GM18951 (cell line): ENCODE data around the gene VDAC1.

Experiments used
- POLR2A ChIP-seq: IDR thresholded peaks from 4 replicates; pipeline ENCODE4 v1.6.1; 2011; ENCODE audit warnings: mild to moderate bottlenecking; ENCODE audit not compliant: insufficient read length, insufficient read depth; ENCODE audit errors: extremely low read depth
- in situ Hi-C: fragments of 300-500 bp; cut with MboI; formaldehyde crosslinking; loops from one replicate; pipeline ENCODE4 v1.12.0; 2022; ENCODE audit warnings: low sequenced_read_pairs, mixed read lengths, inconsistent platforms; ENCODE audit not compliant: unreplicated experiment

Gene VDAC1

GRCh38 chr5:133944263-133945185 is 60.3 kb downstream of the VDAC1 start:
- in situ Hi-C loops, result loop anchor here (25.0 kb wide), 1 partner anchor 832 kb away; no protein-coding TSS in a partner anchor
- TF ChIP-seq POLR2A, result no peak

DNA sequence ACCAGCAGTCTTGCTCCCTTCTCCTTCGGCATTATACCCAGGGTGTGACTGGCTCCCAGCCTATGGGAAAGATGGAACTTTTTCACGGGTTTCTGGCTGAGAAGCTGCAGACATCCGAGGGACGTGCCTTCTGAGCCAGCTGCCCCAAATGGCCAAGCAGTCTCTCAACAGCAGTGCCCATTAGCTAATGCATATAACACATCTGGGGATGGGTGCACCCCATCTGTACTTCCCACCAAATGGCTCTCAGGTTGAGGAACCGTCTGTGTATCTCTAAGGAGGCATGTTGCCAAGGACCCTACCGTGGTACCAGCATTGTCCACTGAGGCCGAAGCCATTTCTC is 61.3 kb downstream of the VDAC1 start:
- in situ Hi-C loops, result loop anchor here (25.0 kb wide), 1 partner anchor 831 kb away; no protein-coding TSS in a partner anchor
- TF ChIP-seq POLR2A, result no peak

GRCh38 chr5:133942614-133943474 is 61.9 kb downstream of the VDAC1 start:
- in situ Hi-C loops, result loop anchor here (25.0 kb wide), 1 partner anchor 831 kb away; no protein-coding TSS in a partner anchor
- no peak for TF ChIP-seq POLR2A

- in situ Hi-C loops, result loop anchor here (25.0 kb wide), 1 partner anchor 829 kb away; no protein-coding TSS in a partner anchor
- no peak for TF ChIP-seq POLR2A
Observed at GRCh38 chr5:133941456-133942196, 63.1 kb downstream of the VDAC1 start.

DNA sequence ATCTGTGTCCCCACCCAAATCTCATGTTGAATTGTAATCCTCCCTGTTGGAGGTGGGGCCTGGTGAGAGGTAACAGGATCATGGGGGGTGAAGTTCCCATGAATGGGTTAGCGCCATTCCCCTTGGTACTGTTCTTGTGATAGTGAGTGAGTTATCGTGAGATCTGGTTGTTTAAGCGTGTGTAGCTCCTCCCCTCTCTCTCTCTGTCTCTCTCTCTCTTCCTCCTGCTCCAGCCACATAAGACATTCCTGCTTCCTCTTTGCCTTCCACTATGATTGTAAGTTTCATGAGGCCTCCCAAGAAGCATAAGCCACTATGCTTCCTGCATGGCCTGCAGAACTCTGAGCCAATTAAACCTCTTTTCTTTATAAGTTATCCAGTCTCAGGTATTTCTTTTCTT is 65.1 kb downstream of the VDAC1 start:
- TF ChIP-seq POLR2A, result no peak
- in situ Hi-C loops, result loop anchor here (25.0 kb wide), 1 partner anchor 827 kb away; no protein-coding TSS in a partner anchor

GRCh38 chr5:133938929-133939328 is 65.8 kb downstream of the VDAC1 start:
- in situ Hi-C loops, result loop anchor here (25.0 kb wide), 1 partner anchor 827 kb away; no protein-coding TSS in a partner anchor
- TF ChIP-seq POLR2A, result no peak

GRCh38 chr5:133938039-133938821 is 66.5 kb downstream of the VDAC1 start:
- in situ Hi-C loops, result loop anchor here (25.0 kb wide), 1 partner anchor 826 kb away; no protein-coding TSS in a partner anchor
- no peak for TF ChIP-seq POLR2A

DNA sequence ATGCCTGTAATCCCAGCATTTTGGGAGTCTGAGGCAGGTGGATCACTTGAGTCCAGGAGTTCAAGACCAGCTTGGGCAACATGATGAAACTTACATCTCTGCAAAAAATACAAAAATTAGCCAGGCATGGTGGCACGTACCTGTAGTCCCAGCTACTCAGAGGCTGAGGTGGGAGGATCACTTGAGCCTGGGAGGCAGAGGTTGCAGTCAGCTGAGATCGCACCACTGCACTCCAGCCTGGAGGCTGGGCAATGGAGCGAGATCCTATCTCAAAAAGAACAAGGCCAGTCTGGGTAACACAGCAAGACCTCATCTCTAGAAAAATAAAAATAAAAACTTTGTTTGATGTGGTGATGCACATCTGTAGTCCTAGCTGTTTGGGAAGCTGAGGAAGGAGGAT is 67.1 kb downstream of the VDAC1 start:
- in situ Hi-C loops, result loop anchor here (25.0 kb wide), 1 partner anchor 825 kb away; no protein-coding TSS in a partner anchor

DNA sequence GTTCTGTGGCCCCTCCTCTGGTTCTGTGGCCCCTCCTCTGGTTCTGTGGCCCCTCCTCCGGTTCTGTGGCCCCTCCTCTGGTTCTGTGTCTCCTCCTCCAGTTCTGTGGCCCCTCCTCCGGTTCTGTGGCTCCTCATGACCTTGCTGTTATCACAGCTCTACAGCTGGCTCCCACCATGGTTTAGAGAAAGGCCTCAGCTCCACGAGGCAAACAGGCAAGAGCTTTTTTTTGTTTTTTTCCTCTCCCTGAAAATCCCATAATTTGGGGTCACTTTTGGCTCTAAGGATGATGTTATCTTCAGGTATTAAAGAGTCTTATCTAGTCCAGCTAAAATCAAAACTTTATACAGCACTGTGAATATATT is 68.1 kb downstream of the VDAC1 start:
- no peak for TF ChIP-seq POLR2A
- in situ Hi-C loops, result loop anchor here (25.0 kb wide), 1 partner anchor 824 kb away; no protein-coding TSS in a partner anchor

- in situ Hi-C loops, result loop anchor here (25.0 kb wide), 1 partner anchor 824 kb away; no protein-coding TSS in a partner anchor
Observed at GRCh38 chr5:133935991-133936650, 68.7 kb downstream of the VDAC1 start.

DNA sequence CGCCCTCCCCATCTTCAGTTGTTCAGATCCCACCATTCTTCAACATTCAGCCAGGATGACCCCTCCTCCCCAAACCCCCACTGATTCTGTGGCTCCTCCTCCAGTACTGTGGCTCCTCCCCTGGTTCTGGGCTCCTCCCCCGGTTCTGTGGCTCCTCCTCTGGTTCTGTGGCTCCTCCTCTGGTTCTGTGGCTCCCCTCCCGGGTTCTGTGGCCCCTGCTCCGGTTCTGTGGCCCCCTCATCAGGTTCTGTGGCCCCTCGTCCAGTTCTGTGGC is 69.2 kb downstream of the VDAC1 start:
- TF ChIP-seq POLR2A, result no peak
- in situ Hi-C loops, result loop anchor here (25.0 kb wide), 1 partner anchor 823 kb away; no protein-coding TSS in a partner anchor
